Left ventricle myocardium inferior (tissue), 1 donor: ENCODE results near the gene SAPCD2. TPM values are rescaled to one million over a fixed set of nuclear protein-coding genes. Genes with fewer than 3 reads are reported as not detected.

Source experiments
- DNase-seq: peaks from one replicate; pipeline ENCODE4 v3.0.0-alpha.2; 2020
- H3K27ac ChIP-seq: fragments of 200-600 bp; replicated peaks from 2 replicates; pipeline ENCODE4 v1.8.0; 2021
- H3K27me3 ChIP-seq: fragments of 200-600 bp; 2 replicates; pipeline ENCODE4 v1.8.0; 2021; ENCODE audit warnings: low read depth
- H3K36me3 ChIP-seq: fragments of 200-600 bp; 2 replicates; pipeline ENCODE4 v1.8.0; 2021
- H3K4me1 ChIP-seq: fragments of 200-600 bp; 2 replicates; pipeline ENCODE4 v1.8.0; 2021
- H3K4me3 ChIP-seq: fragments of 200-600 bp; 2 replicates; pipeline ENCODE4 v1.8.0; 2021; ENCODE audit warnings: mild to moderate bottlenecking, moderate library complexity
- H3K9me3 ChIP-seq: fragments of 200-600 bp; replicated peaks from 2 replicates; pipeline ENCODE4 v1.8.0; 2021
- CTCF ChIP-seq: fragments of 200-600 bp; IDR thresholded peaks from 2 replicates; pipeline ENCODE4 v1.8.0; 2021; ENCODE audit warnings: antibody characterized with exemption, mild to moderate bottlenecking, borderline replicate concordance
- intact Hi-C: fragments of 100-400 bp; cut with micrococcal nuclease; formaldehyde crosslinking; loops from one replicate; pipeline ENCODE4 v1.11.0; 2022
- total RNA-seq: library from RNA; stranded (reverse); fragmentation: NEBNext Ultra II Directional; extraction: Animal tissue kit (Norgen Biotek cat#: 25700); gene quantifications from one replicate; pipeline ENCODE4 v1.2.1, GENCODE V29; 2021
- donor health status: DM: no; HTN: yes; CAD: no; lungs with severe emphysema.

The SAPCD2 gene
- total RNA-seq, 1 donor from 2014 or later = 0.25 TPM

DNA sequence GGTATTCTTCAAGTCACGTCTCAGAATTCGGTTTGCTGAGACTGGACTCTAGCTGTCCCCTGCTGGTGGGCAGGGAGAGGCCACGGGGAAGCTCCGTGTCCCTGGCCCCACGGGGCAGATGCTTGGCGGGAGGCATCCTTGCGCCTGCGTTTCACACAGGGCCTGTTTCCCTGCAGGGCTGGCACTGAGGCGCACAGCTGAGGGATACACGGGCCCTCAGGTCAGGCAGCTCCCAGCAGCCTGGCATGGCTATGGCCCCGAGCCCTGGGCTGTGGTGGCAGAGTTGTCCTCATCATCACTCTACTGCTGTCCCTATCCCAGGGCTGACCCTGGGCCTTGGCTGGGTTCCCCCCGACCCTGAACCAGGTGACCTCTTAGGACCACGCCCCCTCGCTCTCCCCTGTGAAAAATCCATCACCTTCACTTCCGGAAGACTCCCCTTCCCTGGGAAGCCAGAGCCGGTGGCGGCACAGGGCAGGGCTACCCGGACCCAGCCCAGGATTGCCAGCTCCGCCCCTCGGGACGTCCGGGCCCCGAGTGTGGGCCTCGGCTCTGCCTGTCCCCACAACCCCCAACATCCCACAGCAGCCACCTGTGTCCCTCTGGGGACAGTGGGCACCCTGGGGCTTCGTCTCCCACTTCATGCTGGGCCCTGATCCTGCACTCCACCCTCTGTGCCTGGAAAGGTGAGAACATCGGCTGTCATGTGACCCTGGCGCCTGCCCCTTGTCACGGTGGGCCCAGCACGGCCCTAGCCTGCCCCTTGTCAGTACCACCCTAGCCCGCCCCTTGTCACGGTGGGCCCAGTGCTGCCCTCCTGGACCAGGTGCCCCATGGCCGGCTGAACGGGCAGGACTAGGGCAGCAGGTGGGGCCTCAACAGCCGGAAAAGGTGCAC lies 39.1 kb upstream of the SAPCD2 start:
- Histone ChIP-seq H3K27me3 (no peaks in the 10 kb centered on the region), H3K27ac (no peak overlapping the region), H3K4me3 (no peak overlapping the region), H3K36me3 (peaks cover 81% of the 10 kb centered on the region), H3K4me1 (peaks cover 9% of the 10 kb centered on the region), H3K9me3 (no peaks in the 10 kb centered on the region)
- DNase-seq = no peak
- intact Hi-C loops = no loop called here
- TF ChIP-seq CTCF = no peak

GRCh38 chr9:137108608-137109249 lies 38.4 kb upstream of the SAPCD2 start:
- no peak for TF ChIP-seq CTCF
- intact Hi-C loops = no loop called here
- H3K4me3 ChIP-seq = no peak overlapping the region
- H3K36me3 ChIP-seq = peaks cover 88% of the 10 kb centered on the region
- H3K4me1 ChIP-seq = peaks cover 5% of the 10 kb centered on the region
- H3K9me3 ChIP-seq = no peaks in the 10 kb centered on the region
- no peaks in the 10 kb centered on the region for H3K27me3 ChIP-seq
- no peak for DNase-seq
- no peak overlapping the region for H3K27ac ChIP-seq

GRCh38 chr9:137107982-137108381 lies 37.6 kb upstream of the SAPCD2 start:
- TF ChIP-seq CTCF = no peak
- Histone ChIP-seq H3K4me3 (no peak overlapping the region), H3K27ac (no peak overlapping the region), H3K27me3 (no peaks in the 10 kb centered on the region), H3K36me3 (peaks cover 95% of the 10 kb centered on the region), H3K9me3 (no peaks in the 10 kb centered on the region), H3K4me1 (no peaks in the 10 kb centered on the region)
- no peak for DNase-seq
- intact Hi-C loops = no loop called here

DNA sequence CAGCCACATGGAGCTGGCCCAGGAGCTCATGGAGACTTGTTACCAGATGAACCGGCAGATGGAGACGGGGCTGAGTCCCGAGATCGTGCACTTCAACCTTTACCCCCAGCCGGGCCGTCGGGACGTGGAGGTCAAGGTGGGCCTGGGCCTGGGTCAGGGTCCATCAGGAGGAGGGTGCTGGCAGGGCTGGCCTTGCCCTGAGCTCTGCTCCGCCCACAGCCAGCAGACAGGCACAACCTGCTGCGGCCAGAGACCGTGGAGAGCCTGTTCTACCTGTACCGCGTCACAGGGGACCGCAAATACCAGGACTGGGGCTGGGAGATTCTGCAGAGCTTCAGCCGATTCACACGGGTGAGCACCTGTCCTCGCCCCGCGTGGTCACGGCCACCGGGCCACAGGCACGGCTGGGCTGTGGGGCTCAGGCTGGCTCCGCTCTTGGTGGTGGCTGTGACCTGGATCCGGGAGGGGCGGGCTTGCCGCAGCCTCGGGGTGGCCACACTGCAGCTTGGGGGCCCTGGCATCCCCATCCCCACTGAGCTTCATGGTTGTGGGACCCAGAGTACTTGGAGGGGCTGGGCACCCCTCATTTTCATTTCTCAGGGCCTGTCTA lies 37.1 kb upstream of the SAPCD2 start:
- intact Hi-C loops = no loop called here
- no peak for DNase-seq
- Histone ChIP-seq H3K4me1 (no peaks in the 10 kb centered on the region), H3K36me3 (peaks cover 92% of the 10 kb centered on the region), H3K27me3 (no peaks in the 10 kb centered on the region), H3K4me3 (no peak overlapping the region), H3K27ac (no peak overlapping the region), H3K9me3 (no peaks in the 10 kb centered on the region)
- TF ChIP-seq CTCF = no peak

DNA sequence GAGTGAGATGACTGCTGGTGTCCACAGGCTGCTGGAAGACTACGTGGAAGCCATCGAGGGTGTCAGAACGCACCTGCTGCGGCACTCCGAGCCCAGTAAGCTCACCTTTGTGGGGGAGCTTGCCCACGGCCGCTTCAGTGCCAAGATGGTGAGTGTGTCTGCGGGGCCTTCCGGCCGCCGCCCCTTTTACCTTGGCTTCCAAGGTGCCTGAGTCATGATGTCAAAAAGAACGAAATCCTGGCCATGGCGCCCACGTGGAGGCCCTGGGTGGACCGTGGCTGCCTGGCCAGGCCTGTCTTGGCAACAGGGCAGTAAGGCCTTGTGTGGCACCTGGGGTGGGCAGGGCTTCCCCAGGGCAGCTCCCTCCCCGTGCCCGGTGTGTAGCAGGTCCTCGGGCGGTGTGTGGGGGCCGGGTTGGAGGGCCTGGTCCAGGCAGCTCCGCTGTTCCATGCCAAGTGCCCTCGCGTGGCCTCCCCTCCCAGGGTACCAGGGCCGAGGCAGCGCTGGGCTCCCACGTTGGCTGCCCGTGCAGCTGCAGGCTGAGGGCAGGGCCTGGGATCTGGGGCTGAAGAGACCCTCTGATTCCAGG lies 36.4 kb upstream of the SAPCD2 start:
- no peaks in the 10 kb centered on the region for H3K27me3 ChIP-seq
- DNase-seq = no peak
- no peak for TF ChIP-seq CTCF
- H3K27ac ChIP-seq = no peak overlapping the region
- H3K9me3 ChIP-seq = no peaks in the 10 kb centered on the region
- intact Hi-C loops = no loop called here
- no peaks in the 10 kb centered on the region for H3K4me1 ChIP-seq
- peaks cover 92% of the 10 kb centered on the region for H3K36me3 ChIP-seq
- no peak overlapping the region for H3K4me3 ChIP-seq
